GM18505 (cell line): Measurements from ENCODE around the gene ETS2.

Source experiments
- ATAC-seq: cut with Tn5 transposase; IDR thresholded peaks from one replicate; pipeline ENCODE4 v1.9.1; 2021; ENCODE audit not compliant: unreplicated experiment
- POLR2A ChIP-seq: IDR thresholded peaks from 4 replicates; pipeline ENCODE4 v1.6.1; 2011; ENCODE audit warnings: borderline replicate concordance; ENCODE audit not compliant: insufficient read depth, insufficient read length; ENCODE audit errors: extremely low read depth

The ETS2 gene

DNA sequence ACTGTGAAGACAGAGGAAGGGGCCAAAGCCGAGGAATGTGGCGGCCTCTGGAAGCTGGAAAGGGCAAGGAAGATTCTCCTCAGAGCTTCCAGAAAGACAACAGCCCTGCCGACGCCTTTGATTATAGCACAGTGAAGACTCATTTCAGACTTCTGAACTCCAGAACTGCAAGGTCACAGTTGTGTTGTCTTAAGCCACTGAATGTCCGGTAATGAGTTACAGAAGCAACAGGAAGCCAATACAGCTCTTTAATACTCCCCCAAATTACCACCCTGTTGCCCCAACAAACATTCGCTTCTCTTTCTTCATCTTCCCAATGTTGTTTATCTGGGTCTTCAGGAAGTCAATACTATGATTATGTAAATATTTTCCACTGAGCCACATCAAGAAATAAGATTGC lies 44.0 kb downstream of the ETS2 start:
- no peak for TF ChIP-seq POLR2A
- no peak for ATAC-seq

GRCh38 chr21:38850277-38850951 lies 44.7 kb downstream of the ETS2 start:
- ATAC-seq: no peak
- TF ChIP-seq POLR2A: no peak

DNA sequence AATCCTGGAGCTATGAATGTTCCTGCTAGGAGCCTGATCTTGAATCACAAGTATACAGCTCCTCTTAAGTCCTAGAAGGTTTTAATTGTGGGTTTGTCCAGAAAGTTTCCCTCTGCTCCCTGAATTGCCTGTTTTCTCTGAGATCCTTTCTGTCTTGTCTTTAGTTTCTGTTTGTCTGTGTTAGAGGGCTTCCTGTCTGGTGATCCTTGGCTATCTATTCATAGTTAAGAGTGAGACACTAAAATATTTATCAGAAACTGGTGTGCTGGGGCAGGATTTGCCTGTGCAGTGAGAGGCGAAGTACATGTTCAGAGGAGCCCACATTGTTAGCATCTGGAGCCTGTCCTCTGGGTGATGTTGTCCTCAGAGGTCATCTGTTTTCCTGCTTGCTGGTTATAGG lies 45.4 kb downstream of the ETS2 start:
- no peak for TF ChIP-seq POLR2A
- no peak for ATAC-seq

- ATAC-seq: no peak
- no peak for TF ChIP-seq POLR2A
These were observed 46.5 kb downstream of the ETS2 start for GRCh38 chr21:38852278-38852677.

DNA sequence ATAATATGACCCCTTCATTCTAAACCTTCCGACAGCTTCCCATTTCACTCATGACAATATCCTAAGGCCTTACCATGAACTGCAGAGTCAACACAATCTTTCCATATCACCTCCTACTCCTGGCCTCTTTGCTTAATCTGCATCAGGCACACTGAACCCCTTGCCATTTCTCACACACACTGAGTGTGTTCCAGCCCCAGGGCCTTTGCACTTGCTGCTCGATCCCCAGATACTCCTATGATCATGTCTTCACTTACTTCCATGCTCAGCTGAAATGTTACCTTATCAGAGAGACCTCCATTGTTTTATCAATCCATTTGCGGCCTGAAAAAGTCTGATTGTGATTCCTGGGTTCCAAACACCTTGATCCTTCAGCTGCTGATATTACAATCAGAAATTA lies 47.0 kb downstream of the ETS2 start:
- no peak for TF ChIP-seq POLR2A
- ATAC-seq: no peak

DNA sequence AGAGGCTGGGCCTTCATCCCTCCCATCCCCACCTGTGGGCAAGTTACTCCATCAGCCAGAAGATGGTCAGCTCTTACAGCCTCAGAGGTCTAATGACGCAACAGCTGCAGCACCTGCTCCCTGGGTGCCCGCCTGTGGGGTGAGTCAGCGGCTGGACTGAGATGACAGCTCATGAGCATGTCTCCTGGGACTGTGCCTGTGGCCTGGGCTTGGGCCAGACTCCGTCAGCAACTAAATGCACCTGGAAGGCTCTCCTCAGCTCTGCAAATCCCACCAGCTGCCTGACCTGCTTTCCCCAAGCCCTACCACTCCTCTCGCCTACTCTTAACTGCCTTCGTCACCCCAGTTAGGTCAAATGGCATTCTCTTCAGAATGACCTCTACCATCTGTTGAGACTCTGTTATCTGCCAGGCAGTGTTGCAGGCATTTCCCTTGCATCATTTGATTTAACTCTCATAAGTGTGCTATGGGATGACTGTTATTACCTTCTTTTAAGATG lies 47.7 kb downstream of the ETS2 start:
- peak; percentile 68 for ATAC-seq
- TF ChIP-seq POLR2A: no peak

DNA sequence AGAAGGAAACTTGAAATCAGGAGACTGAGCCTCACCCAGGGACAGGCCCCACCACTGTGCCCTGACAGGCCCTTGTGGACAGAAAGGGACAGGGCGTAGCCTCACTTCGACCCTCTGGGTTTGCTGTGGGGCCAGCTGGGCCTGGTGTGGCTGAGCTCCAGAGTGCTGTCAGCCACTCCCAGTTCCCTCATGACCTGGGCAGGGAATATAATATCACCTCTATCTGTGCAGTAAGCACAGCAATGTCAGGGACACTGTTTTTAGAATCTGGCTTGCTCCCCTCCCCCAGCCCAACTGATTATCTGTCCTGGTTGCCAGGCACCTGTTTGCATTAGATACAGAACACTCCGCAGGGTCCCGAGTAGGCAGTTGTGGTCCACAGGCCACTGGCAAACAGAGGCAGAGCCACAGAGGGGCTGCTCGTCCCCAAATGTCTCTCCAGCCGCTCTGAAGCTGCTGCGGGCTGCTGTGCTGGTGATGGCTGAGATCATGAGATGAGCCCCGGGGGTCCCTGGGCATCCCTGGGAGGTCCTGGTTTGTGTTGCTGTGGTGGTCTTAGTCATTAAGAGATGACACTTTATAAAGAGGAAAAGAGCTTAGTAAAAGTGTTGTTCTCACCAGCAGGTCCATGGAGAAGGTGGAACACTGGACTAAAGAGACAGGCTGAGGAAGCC lies 51.6 kb downstream of the ETS2 start:
- ATAC-seq: no peak
- no peak for TF ChIP-seq POLR2A

GRCh38 chr21:38858026-38858811 lies 52.5 kb downstream of the ETS2 start:
- no peak for TF ChIP-seq POLR2A
- no peak for ATAC-seq

- ATAC-seq: no peak
- no peak for TF ChIP-seq POLR2A
These were observed 53.1 kb downstream of the ETS2 start for GRCh38 chr21:38858812-38859205.

DNA sequence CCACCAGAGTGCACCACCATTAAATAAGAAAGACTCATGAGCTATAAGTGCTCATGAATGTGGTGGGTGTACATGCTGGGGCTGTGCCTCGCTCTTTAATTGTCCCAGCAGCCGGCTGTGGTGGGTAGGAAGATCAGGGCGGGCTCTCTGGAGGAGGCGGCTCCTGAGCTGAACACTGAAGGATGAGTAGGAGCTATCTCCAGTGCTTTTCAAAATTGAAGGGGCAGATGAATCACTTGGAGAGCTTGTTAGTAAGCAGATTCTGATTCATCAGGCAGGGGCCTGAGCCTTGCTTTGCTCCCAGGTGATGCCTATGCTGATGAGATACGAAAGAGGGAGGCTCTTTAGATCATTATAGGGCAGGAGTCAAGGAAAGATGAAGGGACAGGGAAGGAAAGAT lies 54.1 kb downstream of the ETS2 start:
- no peak for ATAC-seq
- no peak for TF ChIP-seq POLR2A

GRCh38 chr21:38861056-38861455 lies 55.3 kb downstream of the ETS2 start:
- TF ChIP-seq POLR2A: no peak
- no peak for ATAC-seq

GRCh38 chr21:38861989-38862683 lies 56.4 kb downstream of the ETS2 start:
- ATAC-seq: peak; percentile 90
- TF ChIP-seq POLR2A: no peak

DNA sequence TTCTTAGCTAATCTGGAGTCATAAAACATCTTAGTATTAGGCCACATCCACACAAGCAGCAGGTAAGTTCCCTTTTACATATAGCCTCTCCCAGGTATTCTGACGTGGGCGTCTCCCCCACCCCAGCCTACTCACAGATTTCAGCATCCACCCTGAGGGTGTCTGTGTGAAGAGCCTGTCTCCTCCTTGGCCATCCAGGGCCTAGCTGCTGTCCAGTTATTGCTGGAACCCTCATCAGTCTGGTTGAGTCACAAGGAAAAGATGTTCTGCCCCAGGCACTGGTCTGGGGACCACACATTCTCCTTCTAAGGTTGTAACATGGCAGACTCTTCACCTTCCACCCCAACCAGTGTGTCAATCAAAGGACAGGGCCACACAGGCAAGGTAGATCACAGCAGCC lies 57.6 kb downstream of the ETS2 start:
- ATAC-seq: no peak
- TF ChIP-seq POLR2A: no peak
